ACC112 (cell line): ENCODE data around the gene G6PC3.
A peak's percentile ranks its signal among the peaks of the same experiment; 100 is the strongest.

Source experiments
- H2AFZ ChIP-seq: fragments of 200-600 bp; sonication (generic); one replicate; pipeline ENCODE4 v1.6.0; 2017; ENCODE audit warnings: antibody characterized with exemption, low read length; ENCODE audit not compliant: unreplicated experiment
- H3K27ac ChIP-seq: fragments of 200-600 bp; sonication (generic); 2 replicates; pipeline ENCODE4 v1.5.1; 2014; ENCODE audit warnings: low read depth, mild to moderate bottlenecking, antibody characterized with exemption, low read length, moderate library complexity
- H3K27me3 ChIP-seq: fragments of 200-600 bp; sonication (generic); 2 replicates; pipeline ENCODE4 v1.6.1; 2014; ENCODE audit warnings: mild to moderate bottlenecking, antibody characterized with exemption, low read length, moderate library complexity, mixed read lengths; ENCODE audit not compliant: insufficient read depth
- H3K36me3 ChIP-seq: fragments of 200-600 bp; sonication (generic); 2 replicates; pipeline ENCODE4 v1.6.1; 2016; ENCODE audit warnings: mild to moderate bottlenecking, antibody characterized with exemption, low read length, moderate library complexity, mixed read lengths; ENCODE audit not compliant: insufficient read depth
- H3K4me1 ChIP-seq: fragments of 200-600 bp; sonication (generic); one replicate; pipeline ENCODE4 v1.6.1; 2016; ENCODE audit warnings: low read length, mixed read lengths; ENCODE audit not compliant: insufficient read depth, unreplicated experiment, control insufficient read depth
- H3K4me3 ChIP-seq: fragments of 200-600 bp; sonication (generic); 2 replicates; pipeline ENCODE4 v1.5.1; 2014; ENCODE audit warnings: mild to moderate bottlenecking, low read depth, low read length
- H3K79me2 ChIP-seq: fragments of 200-600 bp; sonication (generic); one replicate; pipeline ENCODE4 v1.6.0; 2016; ENCODE audit warnings: low read length; ENCODE audit not compliant: control insufficient read depth, unreplicated experiment, insufficient read depth

Gene G6PC3

DNA sequence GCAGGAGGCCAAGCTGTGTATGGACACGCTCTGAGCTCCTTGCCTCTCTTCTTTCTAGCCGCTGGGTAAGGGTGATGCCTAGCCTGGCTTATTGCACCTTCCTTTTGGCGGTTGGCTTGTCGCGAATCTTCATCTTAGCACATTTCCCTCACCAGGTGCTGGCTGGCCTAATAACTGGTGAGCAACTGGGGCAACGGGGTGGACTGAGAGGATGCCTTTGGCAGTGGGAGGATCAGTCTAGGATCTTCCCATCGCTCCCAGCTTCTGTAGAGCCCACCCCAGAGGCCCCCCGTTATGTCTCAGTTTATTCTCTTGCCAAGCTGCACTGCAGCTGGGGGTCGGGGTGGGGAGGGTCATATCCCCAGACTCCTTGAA lies 4.4 kb downstream of the G6PC3 start:
- no peaks in the 10 kb centered on the region for H3K27me3 ChIP-seq
- H3K27ac ChIP-seq: no peak overlapping the region
- peaks cover 11% of the 10 kb centered on the region for H3K4me1 ChIP-seq
- no peak overlapping the region for H3K4me3 ChIP-seq
- H3K36me3 ChIP-seq: 0 out of 2 replicates have a peak, but pooled peaks cover 3% of the 10 kb centered on the region
- peaks cover 25% of the 10 kb centered on the region for H3K79me2 ChIP-seq
- H2AFZ ChIP-seq: no peak overlapping the region

DNA sequence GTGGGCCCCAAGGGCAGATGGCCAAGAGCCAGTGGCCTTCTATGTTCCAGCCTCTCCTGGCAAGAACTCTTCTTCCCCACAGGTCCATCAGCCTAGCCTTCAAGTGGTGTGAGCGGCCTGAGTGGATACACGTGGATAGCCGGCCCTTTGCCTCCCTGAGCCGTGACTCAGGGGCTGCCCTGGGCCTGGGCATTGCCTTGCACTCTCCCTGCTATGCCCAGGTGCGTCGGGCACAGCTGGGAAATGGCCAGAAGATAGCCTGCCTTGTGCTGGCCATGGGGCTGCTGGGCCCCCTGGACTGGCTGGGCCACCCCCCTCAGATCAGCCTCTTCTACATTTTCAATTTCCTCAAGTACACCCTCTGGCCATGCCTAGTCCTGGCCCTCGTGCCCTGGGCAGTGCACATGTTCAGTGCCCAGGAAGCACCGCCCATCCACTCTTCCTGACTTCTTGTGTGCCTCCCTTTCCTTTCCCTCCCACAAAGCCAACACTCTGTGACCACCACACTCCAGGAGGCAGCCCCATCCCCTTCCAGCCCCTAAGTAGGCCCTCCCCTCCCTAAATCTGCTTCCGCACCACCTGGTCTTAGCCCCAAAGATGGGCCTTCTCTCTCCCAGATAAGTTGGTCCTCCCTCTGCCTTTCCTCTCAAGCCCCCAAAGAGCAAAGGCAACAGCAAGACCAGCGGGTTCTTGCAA lies 5.2 kb downstream of the G6PC3 start:
- H3K79me2 ChIP-seq: peaks cover 25% of the 10 kb centered on the region
- H3K4me3 ChIP-seq: no peak overlapping the region
- no peak overlapping the region for H3K27ac ChIP-seq
- 0 out of 2 replicates have a peak, but pooled peaks cover 3% of the 10 kb centered on the region for H3K36me3 ChIP-seq
- H3K27me3 ChIP-seq: no peaks in the 10 kb centered on the region
- H3K4me1 ChIP-seq: peaks cover 9% of the 10 kb centered on the region
- H2AFZ ChIP-seq: no peak overlapping the region

DNA sequence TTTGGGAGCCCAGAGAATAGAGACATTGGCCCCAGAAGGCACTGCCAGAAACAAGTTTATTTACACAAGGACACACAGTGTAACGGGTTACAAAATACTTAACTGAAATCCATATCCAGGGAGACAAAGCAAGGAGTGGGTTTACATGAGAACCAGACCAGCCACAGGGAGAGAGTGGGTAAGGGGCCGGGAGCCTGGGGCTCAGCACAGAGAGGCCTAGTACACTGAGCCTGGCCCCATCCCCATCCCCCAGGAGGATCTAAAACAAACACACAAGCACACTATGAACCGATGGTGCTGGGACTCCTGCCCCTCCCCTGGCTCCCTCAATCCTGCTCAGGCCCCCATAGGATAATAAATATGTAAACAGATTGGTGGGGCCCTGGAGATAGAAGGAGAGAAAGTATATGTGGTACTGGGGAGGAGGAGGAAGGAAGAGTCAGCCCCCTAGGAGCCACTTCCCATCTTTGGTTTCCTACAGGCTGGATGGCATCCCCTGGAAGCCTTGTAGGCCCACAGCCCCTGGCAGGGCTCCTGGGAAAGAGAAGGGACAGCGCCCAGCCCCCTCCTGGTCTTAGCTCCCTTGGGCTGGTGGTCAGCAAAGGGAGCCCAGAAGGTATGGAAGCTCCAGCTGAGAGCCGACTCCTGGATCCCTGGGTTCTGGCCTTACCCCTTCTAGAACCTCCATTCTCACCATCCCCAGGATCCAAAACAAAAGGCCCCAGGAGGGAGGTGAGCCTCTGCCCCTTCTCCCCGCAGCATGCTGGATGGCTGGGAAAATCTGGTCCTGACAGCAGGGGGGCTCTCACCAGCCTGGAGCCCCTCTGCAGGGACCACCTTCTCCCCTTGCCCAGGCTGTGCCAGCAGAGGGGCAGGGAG lies 6.4 kb downstream of the G6PC3 start:
- peaks cover 19% of the 10 kb centered on the region for H3K79me2 ChIP-seq
- no peak overlapping the region for H3K4me3 ChIP-seq
- 0 out of 2 replicates have a peak, but pooled peaks cover 3% of the 10 kb centered on the region for H3K36me3 ChIP-seq
- H2AFZ ChIP-seq: no peak overlapping the region
- H3K27me3 ChIP-seq: no peaks in the 10 kb centered on the region
- H3K27ac ChIP-seq: no peak overlapping the region
- peaks cover 9% of the 10 kb centered on the region for H3K4me1 ChIP-seq

DNA sequence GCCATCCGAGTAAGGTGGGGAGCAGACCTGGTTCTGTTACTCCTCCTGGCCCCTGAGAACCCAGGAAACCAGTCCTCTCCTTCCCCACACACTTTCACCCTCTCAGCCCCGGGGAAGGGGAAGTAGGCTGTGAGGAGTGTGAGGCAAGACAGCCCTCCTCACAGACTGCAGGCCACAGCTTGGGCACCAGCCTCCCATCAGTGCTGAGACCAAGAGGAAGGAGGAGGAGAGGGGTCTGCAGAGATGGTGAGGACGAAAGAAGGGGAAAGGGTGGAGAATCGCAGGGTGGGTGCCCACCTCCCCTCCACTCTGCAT lies 7.0 kb downstream of the G6PC3 start:
- Histone ChIP-seq H3K79me2 (peaks cover 13% of the 10 kb centered on the region), H3K4me1 (peaks cover 11% of the 10 kb centered on the region), H3K36me3 (0 out of 2 replicates have a peak, but pooled peaks cover 3% of the 10 kb centered on the region), H3K4me3 (no peak overlapping the region), H3K27me3 (no peaks in the 10 kb centered on the region), H2AFZ (no peak overlapping the region), H3K27ac (no peak overlapping the region)

DNA sequence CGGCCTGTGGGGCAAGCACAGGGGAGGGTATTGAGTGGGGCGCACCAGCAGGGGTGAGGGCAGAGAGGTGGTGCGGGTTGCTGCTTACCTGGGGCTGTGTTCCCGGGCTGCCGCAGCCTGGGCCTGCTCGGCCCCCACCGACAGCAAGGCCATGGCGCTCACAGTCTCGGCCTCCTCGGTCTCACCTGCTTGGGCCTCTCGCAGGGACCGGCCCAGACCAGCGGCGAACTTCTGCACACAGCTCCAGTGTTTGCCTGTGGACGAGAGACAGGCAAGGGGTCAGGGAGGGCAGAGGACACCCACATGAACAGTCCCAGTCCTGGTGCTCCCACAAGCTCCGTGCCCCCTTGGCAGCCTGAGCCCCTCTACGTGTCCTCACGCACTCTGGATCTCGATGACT lies 7.9 kb downstream of the G6PC3 start:
- peaks cover 6% of the 10 kb centered on the region for H3K79me2 ChIP-seq
- no peaks in the 10 kb centered on the region for H3K27me3 ChIP-seq
- H3K36me3 ChIP-seq: 0 out of 2 replicates have a peak, but pooled peaks cover 3% of the 10 kb centered on the region
- peaks cover 14% of the 10 kb centered on the region for H3K4me1 ChIP-seq
- H3K27ac ChIP-seq: no peak overlapping the region
- no peak overlapping the region for H3K4me3 ChIP-seq
- H2AFZ ChIP-seq: no peak overlapping the region

DNA sequence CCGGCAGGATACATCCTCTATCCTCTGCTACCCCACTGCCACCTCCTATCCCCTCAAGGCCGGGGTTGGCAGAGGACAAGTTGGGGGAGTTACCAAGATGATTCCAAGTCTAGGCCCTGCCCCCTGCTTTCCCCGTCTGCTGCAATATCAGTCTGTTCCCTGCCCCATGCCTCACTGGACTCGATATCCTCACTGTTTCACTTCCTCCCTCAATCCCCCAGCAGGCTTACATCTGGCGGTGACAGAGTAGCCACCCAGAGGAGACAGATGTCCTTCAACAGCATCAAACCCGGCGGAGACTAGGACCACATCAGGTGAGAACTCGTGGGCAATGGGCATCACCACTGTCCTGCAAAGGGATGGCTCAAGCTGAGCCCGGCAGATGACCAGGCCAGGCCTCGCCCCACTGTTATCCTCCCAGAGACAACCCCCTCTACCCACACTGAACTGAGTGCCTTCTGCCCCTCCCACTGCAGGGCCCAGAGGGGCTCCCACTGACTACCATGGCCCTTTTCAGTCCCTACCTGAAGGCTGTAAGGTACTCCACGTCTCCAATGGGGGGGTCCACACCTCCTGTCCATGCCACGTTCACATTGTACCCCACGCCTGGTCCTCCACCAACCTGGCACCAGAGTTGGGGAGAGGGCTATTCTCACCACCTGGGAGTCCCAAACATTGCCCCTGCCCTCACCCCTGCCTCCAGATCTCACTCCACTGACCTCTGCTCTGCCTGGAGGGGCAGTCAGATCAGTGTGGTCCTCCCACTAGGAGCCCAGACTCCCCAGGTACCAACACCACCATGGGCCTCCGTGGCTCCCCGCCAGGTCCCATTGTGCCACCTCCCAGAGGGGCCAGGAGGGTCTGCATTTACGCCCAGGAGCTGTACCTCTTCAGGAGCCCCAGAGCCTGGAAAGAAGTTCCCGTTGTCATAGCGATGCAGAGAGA lies 9.6 kb downstream of the G6PC3 start:
- no peaks in the 10 kb centered on the region for H3K79me2 ChIP-seq
- H3K4me1 ChIP-seq: peaks cover 14% of the 10 kb centered on the region
- no peaks in the 10 kb centered on the region for H3K27me3 ChIP-seq
- no peak overlapping the region for H3K4me3 ChIP-seq
- no peak overlapping the region for H2AFZ ChIP-seq
- H3K27ac ChIP-seq: no peak overlapping the region
- H3K36me3 ChIP-seq: no peaks in the 10 kb centered on the region

- no peaks in the 10 kb centered on the region for H3K36me3 ChIP-seq
- no peaks in the 10 kb centered on the region for H3K79me2 ChIP-seq
- H2AFZ ChIP-seq: no peak overlapping the region
- H3K27ac ChIP-seq: peak overlapping the region; percentile 54
- H3K4me1 ChIP-seq: peaks cover 23% of the 10 kb centered on the region
- H3K27me3 ChIP-seq: no peaks in the 10 kb centered on the region
- H3K4me3 ChIP-seq: no peak overlapping the region
Measured at GRCh38 chr17:44081681-44082080, 11.1 kb downstream of the G6PC3 start.

DNA sequence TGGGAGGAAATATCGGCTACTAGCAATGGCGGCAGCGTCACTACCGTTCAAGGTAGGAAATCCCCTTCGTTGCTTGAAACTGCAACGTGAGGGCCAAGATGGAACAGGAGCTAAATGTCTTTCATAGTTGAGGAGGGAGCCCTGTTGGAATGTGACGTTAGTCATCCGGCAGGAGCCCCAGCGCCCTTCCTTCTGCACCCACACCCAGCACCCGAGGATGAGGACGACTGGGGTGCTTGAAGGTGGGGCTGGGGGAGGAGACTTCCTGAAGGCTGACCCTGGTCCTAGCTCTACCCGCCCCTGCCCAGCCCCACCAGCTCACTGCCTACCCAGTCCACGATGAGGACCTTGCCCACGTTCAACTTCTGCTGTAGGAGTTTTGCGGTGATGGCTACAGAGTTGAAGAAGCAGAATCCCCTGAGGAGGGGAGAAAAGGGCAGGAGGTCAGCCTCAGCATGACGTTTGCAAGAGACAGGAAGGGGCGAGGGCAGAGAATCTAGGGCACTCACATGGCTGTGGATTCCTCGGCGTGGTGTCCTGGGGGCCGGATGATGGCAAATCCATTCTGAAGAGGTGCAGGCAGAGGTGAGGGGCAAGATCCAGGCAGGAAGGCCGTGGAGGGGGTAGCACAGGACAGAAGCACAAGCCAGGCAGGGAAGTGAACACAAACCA lies 11.9 kb downstream of the G6PC3 start:
- Histone ChIP-seq H3K4me1 (peaks cover 28% of the 10 kb centered on the region), H3K27me3 (no peaks in the 10 kb centered on the region), H3K79me2 (no peaks in the 10 kb centered on the region), H3K36me3 (no peaks in the 10 kb centered on the region), H3K4me3 (no peak overlapping the region), H2AFZ (no peak overlapping the region), H3K27ac (peak overlapping the region; percentile 54)

DNA sequence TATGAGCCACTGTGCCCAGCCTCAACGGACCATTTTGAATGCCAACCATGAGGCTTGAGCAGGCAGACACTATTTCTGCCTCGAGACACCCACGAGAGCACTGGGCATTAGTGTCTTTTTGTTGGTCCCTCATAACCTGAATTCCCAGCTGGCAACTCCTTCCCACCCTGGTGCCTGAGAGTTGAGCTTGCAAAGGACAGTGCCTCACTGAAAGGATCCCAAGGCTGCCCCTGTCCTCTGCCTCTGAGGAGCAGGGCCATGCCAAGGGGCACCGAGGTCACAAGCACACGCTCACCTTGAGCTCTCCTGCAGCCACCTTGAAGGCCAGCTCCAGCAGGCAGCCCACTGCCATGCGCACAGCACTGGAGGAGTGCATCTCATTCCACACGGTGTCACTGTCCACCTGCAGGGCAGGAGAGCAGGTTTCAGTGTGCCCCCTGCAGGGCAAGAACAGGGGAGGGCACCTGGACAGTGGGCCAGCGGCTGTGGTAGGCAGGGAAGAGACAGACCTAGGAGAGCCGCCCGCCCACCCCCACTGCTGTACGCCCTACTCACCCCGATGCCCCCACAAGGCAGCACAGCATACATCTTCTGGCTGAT lies 12.8 kb downstream of the G6PC3 start:
- peaks cover 30% of the 10 kb centered on the region for H3K4me1 ChIP-seq
- H3K36me3 ChIP-seq: no peaks in the 10 kb centered on the region
- no peak overlapping the region for H2AFZ ChIP-seq
- no peaks in the 10 kb centered on the region for H3K79me2 ChIP-seq
- H3K27ac ChIP-seq: no peak overlapping the region
- no peaks in the 10 kb centered on the region for H3K27me3 ChIP-seq
- no peak overlapping the region for H3K4me3 ChIP-seq

- Histone ChIP-seq H3K4me1 (peaks cover 30% of the 10 kb centered on the region), H3K4me3 (no peak overlapping the region), H3K27me3 (no peaks in the 10 kb centered on the region), H3K36me3 (no peaks in the 10 kb centered on the region), H2AFZ (no peak overlapping the region), H3K79me2 (no peaks in the 10 kb centered on the region), H3K27ac (no peak overlapping the region)
Measured at GRCh38 chr17:44084131-44084538, 13.6 kb downstream of the G6PC3 start.
